Upper lobe of left lung (tissue), 6 donors: ENCODE data around the gene HPD. TPM values are rescaled to one million over a fixed set of nuclear protein-coding genes. Genes with fewer than 3 reads are reported as not detected.

Experiments used
- ATAC-seq, 2 donors: fragments of 200-7000 bp; cut with Tn5 transposase; one replicate each; pipeline ENCODE4 v1.9.1; 2022; ENCODE audit warnings: mild to moderate bottlenecking in 2 of 2, moderate library complexity in 2 of 2; ENCODE audit not compliant: low FRiP score in 2 of 2
- DNase-seq, 2 donors: peaks; one replicate each; pipeline ENCODE4 v3.0.0-alpha.2; 2019 to 2020
- H3K27ac ChIP-seq, 4 donors: fragments of 200-600 bp; sonication (generic); one replicate each; pipeline ENCODE4 v1.5.1; 2016 to 2019
- H3K27me3 ChIP-seq, 4 donors: fragments of 200-600 bp; sonication (generic); one replicate each; pipeline ENCODE4 v1.5.1; 2017 to 2019
- H3K36me3 ChIP-seq, 4 donors: fragments of 200-600 bp; sonication (generic); one replicate each; pipeline ENCODE4 v1.5.1; 2016 to 2019
- H3K4me1 ChIP-seq, 4 donors: fragments of 200-600 bp; sonication (generic); one replicate each; pipeline ENCODE4 v1.5.1; 2018 to 2019
- H3K4me3 ChIP-seq, 4 donors: fragments of 200-600 bp; sonication (generic); one replicate each; pipeline ENCODE4 v1.5.1; 2017 to 2019; ENCODE audit warnings: mild to moderate bottlenecking in 2 of 4, moderate library complexity in 1 of 4
- H3K9me3 ChIP-seq, 4 donors: fragments of 200-600 bp; sonication (generic); one replicate each; pipeline ENCODE4 v1.5.1; 2018 to 2019
- EP300 ChIP-seq, 4 donors: sonication (generic); formaldehyde crosslinking; IDR thresholded peaks; one replicate each; pipeline ENCODE4 v1.5.1; 2017; ENCODE audit warnings: antibody characterized with exemption in 4 of 4, control low read depth in 2 of 4
- POLR2A ChIP-seq, 4 donors: fragments of 450-650 bp; IDR thresholded peaks; one replicate each; pipeline ENCODE4 v1.5.1; 2016 to 2017; ENCODE audit warnings: antibody characterized with exemption in 4 of 4, mild to moderate bottlenecking in 2 of 4
- POLR2AphosphoS5 ChIP-seq, 2 donors: sonication (generic); formaldehyde crosslinking; IDR thresholded peaks; one replicate each; pipeline ENCODE4 v1.5.1; 2017; ENCODE audit warnings: antibody characterized with exemption in 2 of 2
- WGBS, 2 donors: methylation state at CpG; one replicate each; pipeline ENCODE4 v1.1.5; 2017 to 2018; 5-methylcytosine and 5-hydroxymethylcytosine counted together
- total RNA-seq, 6 donors: library from RNA; depleted of rRNA in 4 of 6; stranded (reverse); fragments of >200 nt in 4 of 6; gene quantifications; one replicate each; pipeline versions ENCODE4 v1.1.0 to v1.2.1, GENCODE V29; 2016 to 2021
- TF ChIP-seq, protein P1 (sequence below), 6 experiments: fragments of 450-650 bp in 4 of 6; fragments of 200-600 bp in 2 of 6; sonication (generic) in 2 of 6; IDR thresholded peaks; one replicate each; pipeline ENCODE4 v1.5.1; 2016 to 2019; ENCODE audit warnings: antibody characterized with exemption in 6 of 6
- donor health status: DM: no; HTN: no; CAD: no; lungs with moderate emphysema.
- donor health status: DM: no; HTN: yes; CAD: no; lungs with severe emphysema.

Gene HPD
- total RNA-seq, 6 donors from 2014 or later = 1.1 to 7.3 (median 1.7) TPM; not detected in 1

DNA sequence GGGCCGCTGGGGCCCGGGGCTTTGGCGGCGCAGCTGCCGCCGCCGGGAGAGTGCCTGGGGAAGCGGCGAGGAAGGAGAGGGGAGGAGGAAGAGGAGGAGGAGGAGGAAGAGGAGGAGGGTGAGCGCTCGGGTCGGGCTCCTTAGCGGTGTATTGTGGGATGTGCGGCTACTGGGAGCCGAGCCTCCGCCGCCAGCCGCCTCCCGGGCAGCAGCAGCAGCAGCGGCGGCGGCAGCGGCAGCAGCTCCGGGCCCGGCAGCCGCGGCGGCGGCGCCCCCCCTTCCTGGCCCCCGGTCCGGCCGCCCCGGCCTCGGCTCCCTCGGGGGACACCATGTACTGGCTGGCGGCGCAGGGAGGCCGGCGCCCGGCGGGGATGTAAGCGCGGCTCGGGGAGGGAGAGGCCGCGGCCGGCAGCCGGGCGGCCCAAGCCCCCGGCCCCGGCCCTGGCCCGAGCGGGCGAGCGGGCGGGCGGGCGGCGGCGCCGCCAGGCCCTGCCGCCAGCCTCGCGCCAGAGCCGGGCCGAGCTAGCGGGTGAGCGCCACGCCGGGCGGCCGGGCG is 54.7 kb downstream of the HPD start, which contains the start of gene SETD1B:
Gene SETD1B (plus strand): TSS at position 149 of the 556 bp plus-strand sequence. CDS start 729 bp downstream, outside the sequence.
- peak within 1 kb of the TSS; percentile 96 to 100 (median 98) for H3K27ac ChIP-seq
- DNase-seq = peak; percentile 64 to 91
- H3K36me3 ChIP-seq = peaks cover under 1 to 21% (median 16%) of the 10 kb centered on the region in 4 donors
- H3K4me1 ChIP-seq = peaks cover 26 to 41% (median 28%) of the 10 kb centered on the region in 4 donors
- TF ChIP-seq EP300 (IDR thresholded peaks at IDR 0.05) (no peak), POLR2AphosphoS5 (IDR thresholded peaks at IDR 0.05) (no peak), POLR2A (IDR thresholded peaks at IDR 0.05) (peak in 2 of 4 donors; percentile 28 to 39)
- TF ChIP-seq, protein P1, sequence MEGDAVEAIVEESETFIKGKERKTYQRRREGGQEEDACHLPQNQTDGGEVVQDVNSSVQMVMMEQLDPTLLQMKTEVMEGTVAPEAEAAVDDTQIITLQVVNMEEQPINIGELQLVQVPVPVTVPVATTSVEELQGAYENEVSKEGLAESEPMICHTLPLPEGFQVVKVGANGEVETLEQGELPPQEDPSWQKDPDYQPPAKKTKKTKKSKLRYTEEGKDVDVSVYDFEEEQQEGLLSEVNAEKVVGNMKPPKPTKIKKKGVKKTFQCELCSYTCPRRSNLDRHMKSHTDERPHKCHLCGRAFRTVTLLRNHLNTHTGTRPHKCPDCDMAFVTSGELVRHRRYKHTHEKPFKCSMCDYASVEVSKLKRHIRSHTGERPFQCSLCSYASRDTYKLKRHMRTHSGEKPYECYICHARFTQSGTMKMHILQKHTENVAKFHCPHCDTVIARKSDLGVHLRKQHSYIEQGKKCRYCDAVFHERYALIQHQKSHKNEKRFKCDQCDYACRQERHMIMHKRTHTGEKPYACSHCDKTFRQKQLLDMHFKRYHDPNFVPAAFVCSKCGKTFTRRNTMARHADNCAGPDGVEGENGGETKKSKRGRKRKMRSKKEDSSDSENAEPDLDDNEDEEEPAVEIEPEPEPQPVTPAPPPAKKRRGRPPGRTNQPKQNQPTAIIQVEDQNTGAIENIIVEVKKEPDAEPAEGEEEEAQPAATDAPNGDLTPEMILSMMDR (IDR thresholded peaks at IDR 0.05) = peak in 2 of 6 experiments; percentile 11 to 20
- ATAC-seq = peak in 1 of 2 donors; percentile 38
- H3K4me3 ChIP-seq = peak within 1 kb of the TSS; percentile 66 to 85 (median 74)
- H3K27me3 ChIP-seq = no peaks in the 10 kb centered on the region
- WGBS, 2 donors = 0 to 6% methylated on average over 9 to 30 of the region's 74 CpGs
- H3K9me3 ChIP-seq = no peaks in the 10 kb centered on the region

DNA sequence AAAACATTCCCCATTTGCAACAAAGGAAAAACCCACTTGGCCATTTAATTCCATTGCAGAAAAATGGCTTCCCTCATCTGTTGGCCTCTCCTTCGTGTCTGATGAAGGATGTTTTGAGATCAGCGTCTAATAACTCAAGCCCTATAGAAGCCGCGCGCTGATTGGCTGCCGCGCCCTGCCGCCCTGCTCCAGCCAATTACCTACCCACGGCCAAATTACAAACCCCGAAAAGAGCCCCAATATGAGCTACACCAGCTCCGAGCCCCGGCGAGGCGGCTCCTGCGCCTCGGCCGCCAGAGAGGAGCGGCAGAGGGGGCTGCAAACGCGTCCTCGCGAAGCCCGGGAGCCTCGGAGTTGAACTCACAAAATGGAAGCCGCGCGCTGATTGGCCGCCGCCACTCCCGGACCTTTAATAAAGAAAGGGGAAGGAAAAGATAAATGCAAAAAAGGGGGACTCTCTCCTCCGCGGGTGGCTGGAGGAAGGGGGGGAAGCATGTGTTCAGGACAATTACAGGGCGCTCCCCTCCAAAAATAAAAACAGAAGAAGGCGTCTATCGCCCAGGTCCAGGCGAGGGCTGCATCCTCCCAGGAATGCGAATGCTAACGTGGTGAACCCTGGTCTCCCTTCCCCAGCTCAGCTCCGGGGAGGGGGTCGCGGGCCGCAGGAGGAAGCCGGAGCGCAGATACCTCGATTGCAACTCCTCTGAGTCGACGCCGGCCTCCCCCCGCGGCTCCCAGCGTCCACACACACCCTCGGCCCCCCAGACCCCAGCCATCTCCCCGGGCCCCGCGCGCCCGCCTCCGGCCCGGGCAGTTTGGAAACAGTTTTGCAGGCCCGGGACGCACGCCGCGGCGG is 55.6 kb downstream of the HPD start:
- TF ChIP-seq POLR2A (IDR thresholded peaks at IDR 0.05) = peak; percentile 79 to 99 (median 86)
- TF ChIP-seq EP300 (IDR thresholded peaks at IDR 0.05) = peak in 1 of 4 donors; percentile 54
- peak; percentile 93 to 96 for TF ChIP-seq POLR2AphosphoS5 (IDR thresholded peaks at IDR 0.05)
- TF ChIP-seq, protein P1 (IDR thresholded peaks at IDR 0.05) = no peak
- ATAC-seq (peak; percentile 74 to 80), DNase-seq (peak; percentile 91 to 97)
- WGBS, 2 donors = 0 to 1% methylated on average over 38 to 43 of the region's 65 CpGs
- peak overlapping the region; percentile 96 to 100 (median 98) for H3K27ac ChIP-seq
- no peaks in the 10 kb centered on the region for H3K9me3 ChIP-seq
- no peaks in the 10 kb centered on the region for H3K27me3 ChIP-seq
- peaks cover 35 to 49% (median 37%) of the 10 kb centered on the region in 4 donors for H3K4me1 ChIP-seq
- H3K4me3 ChIP-seq = peak overlapping the region; percentile 65 to 85 (median 72)
- H3K36me3 ChIP-seq = peaks cover 0 to 12% (median 9%) of the 10 kb centered on the region in 4 donors

DNA sequence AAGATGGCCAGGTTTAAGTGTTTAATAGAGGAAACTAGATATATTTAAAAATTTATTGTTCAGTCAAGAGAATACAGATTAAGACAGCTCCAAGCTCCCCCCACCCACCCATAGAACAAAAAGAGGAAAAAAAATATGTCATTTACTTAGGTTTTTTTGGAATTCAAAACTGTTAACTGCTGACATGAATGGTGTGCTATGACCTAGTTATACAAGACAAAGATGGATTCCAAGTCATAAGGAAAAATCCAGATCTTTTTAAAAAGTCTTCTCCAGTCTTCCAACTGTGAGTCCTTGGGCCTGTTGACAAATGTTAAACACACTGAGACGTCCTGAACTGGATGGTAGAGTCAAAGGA is 56.2 kb downstream of the HPD start:
- WGBS, 2 donors = 0 to 4% methylated on average over 1 of the region's 1 CpG
- Histone ChIP-seq H3K9me3 (no peaks in the 10 kb centered on the region), H3K4me3 (peak overlapping the region; percentile 45 to 85 (median 72)), H3K27me3 (no peaks in the 10 kb centered on the region), H3K4me1 (peaks cover 39 to 49% (median 40%) of the 10 kb centered on the region in 4 donors), H3K27ac (peak overlapping the region; percentile 96 to 100 (median 98)), H3K36me3 (peaks cover 0 to 8% (median 4%) of the 10 kb centered on the region in 4 donors)
- no peak for TF ChIP-seq EP300 (IDR thresholded peaks at IDR 0.05)
- TF ChIP-seq POLR2AphosphoS5 (IDR thresholded peaks at IDR 0.05) = no peak
- TF ChIP-seq, protein P1 (IDR thresholded peaks at IDR 0.05) = no peak
- TF ChIP-seq POLR2A (IDR thresholded peaks at IDR 0.05) = no peak
- DNase-seq (no peak), ATAC-seq (no peak)

DNA sequence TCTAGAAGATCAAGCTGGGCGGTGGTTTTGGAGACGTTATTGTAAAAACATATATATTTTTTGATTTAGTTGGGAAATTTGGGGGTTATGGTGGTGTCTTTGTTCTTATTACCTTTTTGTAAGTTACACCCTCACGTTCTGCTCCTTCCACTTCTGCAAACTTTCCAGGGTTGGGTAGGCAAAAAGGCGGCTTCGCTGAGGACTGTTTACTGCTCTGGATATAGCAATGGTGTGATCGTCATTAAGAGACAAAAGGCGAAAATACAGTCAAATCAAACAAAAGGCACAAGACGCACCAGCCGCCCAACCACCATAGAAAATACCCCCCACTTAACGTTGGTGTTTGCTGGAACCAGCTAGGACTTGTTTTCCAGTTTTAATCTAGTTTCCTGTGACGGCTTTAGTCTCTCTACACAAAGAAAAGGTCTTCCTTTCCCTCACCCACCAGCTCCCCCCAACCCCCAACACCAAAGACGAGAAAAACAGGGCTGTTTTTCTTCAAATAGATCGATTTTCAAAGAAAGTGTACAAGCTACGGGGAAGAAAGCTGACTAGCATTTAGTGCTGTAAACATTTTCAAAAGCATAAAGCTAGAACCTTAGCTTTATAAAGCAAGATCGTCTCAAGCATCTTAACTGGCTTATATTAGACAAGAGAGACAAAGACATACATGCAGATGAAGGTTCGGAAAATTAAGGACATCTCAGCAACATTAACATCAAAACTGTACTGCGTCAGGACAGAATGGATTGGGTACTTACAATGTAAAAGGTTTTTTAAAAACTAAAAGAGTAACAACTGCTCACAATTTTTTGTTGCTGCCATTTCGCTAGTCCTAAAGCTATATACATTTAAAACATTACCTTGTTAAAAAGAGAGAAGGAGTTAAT is 56.8 kb downstream of the HPD start:
- Histone ChIP-seq H3K9me3 (no peaks in the 10 kb centered on the region), H3K4me3 (peak overlapping the region; percentile 45 to 85 (median 72)), H3K27me3 (no peaks in the 10 kb centered on the region), H3K36me3 (peaks cover 0 to 6% (median under 1%) of the 10 kb centered on the region in 4 donors), H3K27ac (peak overlapping the region; percentile 96 to 100 (median 98)), H3K4me1 (peaks cover 39 to 49% (median 42%) of the 10 kb centered on the region in 4 donors)
- 0 to 1% methylated on average over 18 of the region's 18 CpGs for WGBS, 2 donors
- TF ChIP-seq EP300 (IDR thresholded peaks at IDR 0.05) = no peak
- TF ChIP-seq POLR2A (IDR thresholded peaks at IDR 0.05) = no peak
- TF ChIP-seq POLR2AphosphoS5 (IDR thresholded peaks at IDR 0.05) = no peak
- TF ChIP-seq, protein P1 (IDR thresholded peaks at IDR 0.05) = no peak
- DNase-seq (no peak), ATAC-seq (no peak)
